Calu3 (cell line): ENCODE measurements around the gene DYSF. TPM values are rescaled to one million over a fixed set of nuclear protein-coding genes. Genes with fewer than 3 reads are reported as not detected.

Source experiments
- BruUV-seq: library from RNA; stranded (reverse); fragments of 400-500 nt; replicated peaks from 2 replicates; lab custom pipeline; 2021; lab: Mats Ljungman, UMichigan
- CTCF ChIA-PET: fragments of 300-600 bp; sonication (Branson Sonifier 250); formaldehyde crosslinking; loops from one replicate; lab custom pipeline; 2022; ENCODE audit warnings: antibody characterized with exemption; lab: Charles Lee
- DNase-seq: peaks from one replicate; pipeline ENCODE4 v3.0.0; 2022
- H3K27ac Mint-ChIP-seq: one replicate; pipeline ENCODE4 v1.8.0; 2022; ENCODE audit warnings: mixed read lengths; ENCODE audit not compliant: unreplicated experiment
- H3K27me3 Mint-ChIP-seq: one replicate; pipeline ENCODE4 v1.8.0; 2022; ENCODE audit warnings: mixed read lengths; ENCODE audit not compliant: unreplicated experiment
- H3K36me3 Mint-ChIP-seq: one replicate; pipeline ENCODE4 v1.8.0; 2022; ENCODE audit warnings: mild to moderate bottlenecking, moderate library complexity, mixed read lengths; ENCODE audit not compliant: insufficient read depth, unreplicated experiment
- H3K4me1 Mint-ChIP-seq: one replicate; pipeline ENCODE4 v1.8.0; 2022; ENCODE audit warnings: mild to moderate bottlenecking, low read depth, mixed read lengths; ENCODE audit not compliant: unreplicated experiment
- H3K4me3 Mint-ChIP-seq: one replicate; pipeline ENCODE4 v1.8.0; 2022; ENCODE audit warnings: mild to moderate bottlenecking, low read depth, moderate library complexity, mixed read lengths; ENCODE audit not compliant: unreplicated experiment
- H3K9me3 Mint-ChIP-seq: one replicate; pipeline ENCODE4 v1.8.0; 2022; ENCODE audit warnings: low read depth, mixed read lengths; ENCODE audit not compliant: unreplicated experiment
- CTCF ChIP-seq: fragments of 200-600 bp; IDR thresholded peaks from one replicate; pipeline ENCODE4 v1.8.0; 2022; ENCODE audit warnings: antibody characterized with exemption; ENCODE audit not compliant: unreplicated experiment
- intact Hi-C: fragments of 100-400 bp; cut with micrococcal nuclease; formaldehyde crosslinking; loops from one replicate; pipeline ENCODE4 v1.10.0; 2022; ENCODE audit not compliant: unreplicated experiment
- total RNA-seq: library from RNA; stranded (reverse); gene quantifications from 2 replicates; pipeline ENCODE4 v1.2.3, GENCODE V29; 2022

DYSF gene
- total RNA-seq, 1 experiment from 2014 or later: 3.2 TPM

GRCh38 chr2:71550801-71551630 is 97.7 kb downstream of the DYSF start:
- CTCF ChIA-PET: no interaction called here
- BruUV-seq: no TSS peak
- H3K9me3 Mint-ChIP-seq: no peaks in the 10 kb centered on the region
- H3K4me1 Mint-ChIP-seq: peaks cover under 1% of the 10 kb centered on the region
- H3K27me3 Mint-ChIP-seq: peaks cover 81% of the 10 kb centered on the region
- no peak for DNase-seq
- H3K4me3 Mint-ChIP-seq: no peak overlapping the region
- intact Hi-C loops: no loop called here
- H3K27ac Mint-ChIP-seq: no peak overlapping the region
- H3K36me3 Mint-ChIP-seq: peaks cover 4% of the 10 kb centered on the region
- no peak for TF ChIP-seq CTCF

DNA sequence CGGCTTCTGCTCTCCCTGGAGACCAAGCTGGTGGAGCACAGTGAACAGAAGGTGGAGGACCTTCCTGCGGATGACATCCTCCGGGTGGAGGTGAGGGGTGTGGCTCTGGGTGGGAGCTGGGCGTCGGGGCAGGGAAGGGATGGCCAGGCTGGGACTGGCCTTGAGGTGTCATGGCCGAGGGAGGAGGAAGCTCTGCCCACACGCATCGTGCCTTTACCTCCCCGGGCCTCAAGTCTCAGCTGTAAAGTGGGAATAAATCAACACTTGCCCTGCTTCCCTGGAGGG is 98.2 kb downstream of the DYSF start:
- no peak for DNase-seq
- Mint-ChIP-seq H3K36me3 (peaks cover 4% of the 10 kb centered on the region), H3K4me3 (no peak overlapping the region), H3K27me3 (peaks cover 79% of the 10 kb centered on the region), H3K4me1 (no peaks in the 10 kb centered on the region), H3K9me3 (no peaks in the 10 kb centered on the region), H3K27ac (no peak overlapping the region)
- no TSS peak for BruUV-seq
- intact Hi-C loops: no loop called here
- CTCF ChIA-PET: no interaction called here
- TF ChIP-seq CTCF: no peak

- no peak for DNase-seq
- H3K36me3 Mint-ChIP-seq: peaks cover 4% of the 10 kb centered on the region
- CTCF ChIA-PET: no interaction called here
- H3K27ac Mint-ChIP-seq: no peak overlapping the region
- H3K4me1 Mint-ChIP-seq: no peaks in the 10 kb centered on the region
- BruUV-seq: no TSS peak
- intact Hi-C loops: no loop called here
- H3K4me3 Mint-ChIP-seq: no peak overlapping the region
- TF ChIP-seq CTCF: no peak
- H3K9me3 Mint-ChIP-seq: no peaks in the 10 kb centered on the region
- peaks cover 79% of the 10 kb centered on the region for H3K27me3 Mint-ChIP-seq
These were observed 99.0 kb downstream of the DYSF start for GRCh38 chr2:71552356-71552755.

DNA sequence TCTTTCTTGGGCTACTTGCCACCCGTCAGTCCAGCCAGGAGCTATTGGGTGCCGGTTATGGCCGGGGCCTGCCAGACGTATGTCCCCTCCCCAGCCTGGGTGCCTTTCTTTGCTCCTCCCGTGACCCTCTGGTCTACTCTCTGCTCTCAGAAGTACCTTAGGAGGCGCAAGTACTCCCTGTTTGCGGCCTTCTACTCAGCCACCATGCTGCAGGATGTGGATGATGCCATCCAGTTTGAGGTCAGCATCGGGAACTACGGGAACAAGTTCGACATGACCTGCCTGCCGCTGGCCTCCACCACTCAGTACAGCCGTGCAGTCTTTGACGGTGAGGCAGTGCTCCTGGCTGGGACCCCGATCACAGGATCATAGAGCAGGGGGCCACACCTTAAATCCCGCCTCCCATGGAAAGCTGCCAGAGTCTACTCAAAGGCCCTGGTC is 99.5 kb downstream of the DYSF start:
- Mint-ChIP-seq H3K4me1 (no peaks in the 10 kb centered on the region), H3K9me3 (no peaks in the 10 kb centered on the region), H3K27ac (no peak overlapping the region), H3K4me3 (no peak overlapping the region), H3K36me3 (peaks cover 4% of the 10 kb centered on the region), H3K27me3 (peaks cover 76% of the 10 kb centered on the region)
- intact Hi-C loops: no loop called here
- no TSS peak for BruUV-seq
- CTCF ChIA-PET: no interaction called here
- no peak for DNase-seq
- TF ChIP-seq CTCF: no peak
